ENCODE measurements around the gene POLR3K.
"Not testable (repeated sequence)": the region's sequence is repeated elsewhere in the genome, so short reads cannot be mapped to it uniquely, and the experiment has no call there.

The POLR3K gene

GRCh38 chr16:63998-64913 is 10.8 kb upstream of the POLR3K start:
- no peak for DNase-seq (ENCODE audit: low read depth)

DNA sequence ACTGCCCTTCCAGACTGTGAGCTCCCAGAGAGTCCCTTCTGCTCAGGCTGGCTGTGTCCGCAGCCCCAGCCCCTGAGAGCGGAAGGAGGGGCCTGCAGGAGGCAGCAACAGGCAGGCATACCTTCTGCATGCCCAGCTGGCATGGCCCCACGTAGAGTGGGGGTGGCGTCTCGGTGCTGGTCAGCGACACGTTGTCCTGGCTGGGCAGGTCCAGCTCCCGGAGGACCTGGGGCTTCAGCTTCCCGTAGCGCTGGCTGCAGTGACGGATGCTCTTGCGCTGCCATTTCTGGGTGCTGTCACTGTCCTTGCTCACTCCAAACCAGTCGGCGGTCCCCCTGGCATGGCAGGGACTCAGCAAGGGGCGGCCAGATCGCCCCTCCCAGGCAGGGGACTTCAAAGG is 10.1 kb upstream of the POLR3K start:
- no peak for DNase-seq (ENCODE audit: low read depth)

GRCh38 chr16:62968-63391 is 9.6 kb upstream of the POLR3K start:
- no peak for DNase-seq (ENCODE audit: low read depth)

- DNase-seq (ENCODE audit: low read depth): no peak
These were observed 9.0 kb upstream of the POLR3K start for GRCh38 chr16:62283-62967.

GRCh38 chr16:61879-62281 is 8.5 kb upstream of the POLR3K start:
- no peak for DNase-seq (ENCODE audit: low read depth)

DNA sequence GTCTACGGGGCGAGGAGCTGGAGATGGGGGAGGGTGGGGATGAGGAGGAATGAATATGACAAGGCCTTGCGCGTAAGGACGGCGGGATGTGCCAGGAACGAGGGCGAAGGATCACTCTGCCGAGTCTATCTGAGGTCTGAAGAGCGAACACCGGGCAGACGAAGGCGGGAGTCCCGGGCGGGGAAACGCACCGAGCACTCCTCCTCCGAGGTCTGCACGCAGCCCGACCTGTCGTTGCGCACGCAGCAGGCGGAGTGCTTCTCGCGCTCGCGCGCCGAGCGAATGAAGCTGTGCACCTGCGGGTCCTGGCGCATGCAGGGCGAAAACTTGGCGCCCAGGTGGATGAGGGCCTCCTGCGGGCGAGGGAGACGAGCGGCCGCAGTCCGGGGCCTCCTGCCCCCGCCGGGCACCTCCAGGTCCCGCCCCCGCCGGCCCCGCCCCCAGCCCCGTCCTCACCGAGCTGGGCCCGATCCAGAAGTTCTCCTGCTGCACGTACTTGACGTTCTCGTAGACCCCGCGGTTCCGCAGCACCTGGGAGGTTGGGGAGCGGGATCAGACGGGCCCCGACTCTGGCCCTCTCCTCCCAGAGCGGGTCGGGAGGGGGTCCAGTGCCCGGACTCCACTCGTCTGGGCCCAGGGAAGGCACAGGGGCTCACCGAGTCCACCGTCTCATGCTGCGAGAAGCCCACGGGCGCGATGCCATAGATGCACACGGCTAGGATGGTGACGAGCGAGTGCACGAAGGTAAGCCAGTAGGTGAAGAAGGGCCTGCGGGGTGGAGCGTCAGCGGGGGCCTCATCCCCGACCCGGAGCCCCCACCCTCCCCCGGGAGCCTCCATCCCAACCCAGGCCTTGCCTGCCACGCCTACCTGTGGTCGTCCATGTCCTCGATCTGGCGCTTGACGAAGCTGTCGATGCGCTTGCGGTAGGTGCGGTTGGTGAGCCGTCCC is 7.8 kb upstream of the POLR3K start:
- DNase-seq (ENCODE audit: low read depth): no peak

DNA sequence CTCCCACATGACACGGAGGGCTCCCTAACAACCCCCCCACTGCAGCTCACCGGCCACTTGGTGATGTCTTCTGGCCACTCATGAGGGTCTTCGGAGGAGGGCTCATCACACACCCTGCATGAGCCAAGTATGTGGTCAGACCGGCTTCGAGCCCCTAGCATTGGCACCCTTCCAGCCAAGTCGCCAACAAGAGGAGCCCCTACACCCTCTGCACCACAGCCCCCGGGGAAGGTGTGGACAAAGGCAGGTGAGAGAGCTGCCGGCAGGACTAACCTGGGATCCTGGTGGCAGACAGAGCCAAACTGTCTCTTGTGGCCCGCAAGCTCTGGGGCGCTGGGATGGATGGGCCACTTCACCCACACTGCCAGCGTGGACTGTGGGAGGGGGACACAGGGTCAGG is 6.8 kb upstream of the POLR3K start:
- no peak for DNase-seq (ENCODE audit: low read depth)

DNA sequence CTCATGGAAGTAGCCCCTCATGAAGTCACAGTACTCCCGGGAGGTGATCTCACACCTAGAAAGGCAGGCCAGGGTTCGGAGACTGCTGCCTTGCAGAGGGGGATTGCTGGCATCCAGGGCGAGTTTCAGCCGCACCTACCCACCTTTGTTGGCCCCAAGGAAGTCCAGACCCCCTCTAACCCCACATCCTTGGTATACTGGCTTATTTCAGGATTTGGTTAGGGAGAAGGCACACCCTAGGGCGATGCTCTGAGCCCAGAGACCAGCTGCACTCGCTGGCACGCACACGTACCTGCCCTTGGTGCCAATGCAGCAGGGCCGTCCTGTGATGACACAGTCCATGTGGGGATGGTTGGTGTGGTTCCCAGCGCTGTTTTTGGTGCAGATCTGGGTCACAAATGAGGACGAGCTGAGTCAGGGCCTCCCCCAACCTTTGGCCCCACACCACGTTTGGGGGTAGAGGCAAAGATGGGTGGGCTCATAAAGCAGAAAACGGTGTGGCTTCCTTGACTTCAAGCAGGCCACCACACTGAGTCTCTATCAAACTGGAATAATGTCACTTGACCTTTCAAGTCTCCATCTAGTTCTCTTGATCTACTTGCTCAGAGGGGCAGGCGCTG is 6.1 kb upstream of the POLR3K start:
- no peak for DNase-seq (ENCODE audit: low read depth)

DNA sequence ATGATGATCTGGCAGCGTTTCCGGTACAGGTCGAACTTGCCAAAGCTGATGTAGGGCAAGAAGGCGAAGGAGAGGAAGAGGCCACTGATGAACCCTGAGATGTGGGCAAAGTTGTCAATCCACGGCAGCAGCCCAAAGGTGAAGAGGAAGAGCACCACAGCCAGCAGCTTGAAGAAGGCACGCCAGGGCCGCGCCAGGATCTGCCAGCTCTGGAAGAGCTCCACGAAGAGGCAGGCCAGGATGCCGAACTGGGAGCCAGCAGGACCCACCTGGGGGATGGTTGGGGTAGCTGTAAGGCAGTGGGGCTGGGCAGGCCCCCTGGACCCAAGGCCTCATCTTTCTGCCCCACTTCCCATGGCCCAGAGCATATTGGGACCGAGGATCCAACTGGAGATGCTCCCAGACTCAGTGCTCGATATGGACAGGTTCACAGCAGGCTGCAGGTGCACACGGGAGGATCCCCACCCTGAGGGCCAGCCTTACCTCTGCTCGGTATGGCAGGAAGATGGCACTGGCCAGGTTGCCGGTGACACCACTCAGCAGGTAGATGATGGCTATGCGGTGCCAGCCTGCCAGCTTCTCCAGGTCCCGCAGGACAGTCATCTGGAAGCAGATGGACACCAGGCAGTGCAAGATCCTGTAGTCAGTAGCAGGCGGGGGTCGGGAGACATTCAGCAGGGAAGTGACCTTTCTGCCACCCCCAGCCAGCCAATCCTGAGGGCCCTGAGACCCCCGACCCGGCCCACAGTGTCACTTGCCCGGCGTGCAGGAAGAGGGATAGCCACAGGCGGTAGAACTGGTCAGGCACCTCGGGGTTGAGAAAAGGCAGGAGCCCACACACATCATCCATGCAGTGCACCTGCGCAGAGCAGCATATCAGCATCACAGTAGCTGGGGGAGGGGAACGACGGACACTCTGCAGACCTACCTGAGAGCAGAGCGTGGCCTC is 5.4 kb upstream of the POLR3K start:
- DNase-seq (ENCODE audit: low read depth): no peak

- no peak for DNase-seq (ENCODE audit: low read depth)
These were observed 4.3 kb upstream of the POLR3K start for GRCh38 chr16:57711-58110.

GRCh38 chr16:56231-56927 is 3.0 kb upstream of the POLR3K start:
- DNase-seq (ENCODE audit: low read depth): no peak

DNA sequence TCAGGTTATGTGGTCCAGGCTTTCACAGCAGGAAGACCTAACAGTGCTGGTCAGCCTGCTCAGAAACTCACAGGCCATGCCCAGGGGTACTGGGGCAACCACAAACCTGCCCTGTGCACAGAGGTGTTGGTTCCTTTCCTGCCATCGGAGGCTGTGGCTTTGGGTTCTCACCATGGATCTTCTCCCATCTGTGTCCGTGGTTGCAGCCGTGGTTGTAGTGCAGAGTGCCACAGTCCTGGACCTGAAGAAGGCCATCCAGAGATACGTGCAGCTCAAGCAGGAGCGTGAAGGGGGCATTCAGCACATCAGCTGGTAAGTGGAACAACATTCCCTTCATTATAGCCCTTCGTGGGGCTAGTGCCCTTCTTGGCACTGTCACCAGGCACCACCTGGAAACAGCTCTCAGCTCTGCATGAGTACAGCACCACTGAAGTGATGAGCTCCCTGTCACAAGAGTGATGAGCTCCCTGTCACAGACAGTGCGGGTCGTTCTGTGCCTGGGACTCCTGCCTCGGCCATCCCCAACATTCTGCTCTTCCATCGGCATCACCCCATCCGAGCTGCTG is 2.2 kb upstream of the POLR3K start:
- DNase-seq (ENCODE audit: low read depth): no peak

DNA sequence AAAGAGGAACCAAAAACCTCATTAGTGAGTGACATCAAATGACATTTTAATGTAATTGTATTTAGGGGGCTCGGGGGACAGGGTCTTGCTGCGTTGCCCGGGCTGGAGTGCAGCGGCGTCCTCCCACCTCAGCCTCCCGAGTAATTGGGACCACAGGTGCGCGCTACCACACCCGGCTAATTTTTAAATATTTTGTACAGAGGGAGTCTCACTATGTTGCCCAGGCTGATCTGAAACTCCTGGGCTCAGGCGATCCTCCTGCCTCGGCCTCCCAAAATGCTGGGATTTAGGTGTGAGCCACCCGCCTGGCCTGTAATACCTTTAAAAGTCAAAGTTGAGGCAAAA is 801 bp upstream of the POLR3K start:
- DNase-seq (ENCODE audit: low read depth): no peak

DNA sequence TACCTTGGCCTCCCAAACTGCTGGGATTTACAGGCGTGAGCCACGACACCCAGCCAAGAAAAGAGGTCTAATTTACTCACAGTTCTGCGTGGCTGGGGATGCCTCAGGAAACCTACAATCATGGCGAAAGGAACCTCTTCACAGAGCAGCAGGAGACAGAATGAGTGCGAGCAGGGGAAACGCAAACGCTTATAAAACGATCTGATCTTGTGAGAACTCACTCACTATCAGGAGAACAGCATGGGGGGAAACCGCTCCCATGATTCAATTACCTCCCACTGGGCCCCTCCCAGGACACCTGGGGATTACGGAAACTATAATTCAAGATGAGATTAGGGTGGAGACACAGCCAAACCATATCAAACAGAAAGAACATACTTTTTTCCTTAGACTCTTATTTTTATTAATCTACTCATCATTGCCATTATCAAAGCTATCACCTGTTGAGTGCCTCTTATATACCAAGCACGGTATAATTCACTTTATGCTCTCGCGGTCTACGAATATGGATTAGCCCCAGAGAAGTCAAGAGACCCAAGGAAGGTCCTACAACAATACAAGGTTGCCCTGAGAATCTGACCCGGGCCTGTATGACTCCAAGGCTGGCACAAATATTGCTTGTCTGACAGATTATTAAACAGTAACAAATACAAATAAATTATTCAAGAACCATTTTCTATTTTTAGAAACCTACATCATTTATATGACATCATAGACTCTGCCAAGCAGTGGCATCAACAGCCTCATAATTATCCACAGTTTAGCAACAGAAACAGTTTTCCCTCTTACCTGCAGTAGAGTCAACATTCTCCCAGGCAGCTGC is 2.4 kb downstream of the POLR3K start:
- no peak for DNase-seq (ENCODE audit: low read depth)

DNA sequence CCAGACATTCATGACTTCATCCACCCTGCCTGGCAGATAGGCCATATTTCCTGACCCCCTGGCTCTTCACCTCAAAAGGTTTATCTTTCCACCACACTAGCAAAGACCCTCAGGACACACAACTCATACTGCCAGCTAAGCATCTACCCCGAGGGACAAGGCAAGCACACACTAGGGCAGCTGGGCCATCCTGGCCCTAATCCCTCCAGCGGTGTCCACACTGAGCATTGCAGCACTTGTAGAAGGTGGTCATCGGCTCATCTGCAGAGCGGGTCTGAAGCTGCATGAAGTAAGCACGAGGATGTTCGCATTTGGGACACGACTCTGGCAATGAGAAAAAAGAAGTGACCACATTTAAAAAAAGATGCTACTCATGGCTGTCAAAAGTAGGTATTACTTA is 6.2 kb downstream of the POLR3K start:
- no peak for DNase-seq (ENCODE audit: low read depth)

- not testable (repeated sequence) for DNase-seq (ENCODE audit: low read depth)
These were observed 6.9 kb downstream of the POLR3K start for GRCh38 chr16:46510-46909.

DNA sequence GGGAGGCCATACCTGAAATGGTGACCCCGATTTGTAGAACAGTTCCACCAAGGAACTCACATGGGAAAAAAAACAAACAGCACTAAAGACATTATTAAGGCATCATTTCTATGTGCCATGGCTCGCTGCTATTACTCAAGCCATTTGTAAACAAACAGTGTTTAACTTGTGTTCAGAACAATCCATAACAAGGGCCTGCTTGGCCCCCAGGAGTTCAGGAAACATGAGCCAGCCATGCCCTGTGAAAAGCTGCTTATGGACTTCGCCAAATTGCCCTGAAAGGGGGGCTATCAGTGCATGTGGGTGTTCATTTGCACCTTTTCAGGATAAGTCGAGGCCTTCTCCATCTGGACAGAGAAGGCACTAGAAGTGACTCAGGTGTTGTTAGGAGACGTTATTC is 8.0 kb downstream of the POLR3K start:
- no peak for DNase-seq (ENCODE audit: low read depth)

DNA sequence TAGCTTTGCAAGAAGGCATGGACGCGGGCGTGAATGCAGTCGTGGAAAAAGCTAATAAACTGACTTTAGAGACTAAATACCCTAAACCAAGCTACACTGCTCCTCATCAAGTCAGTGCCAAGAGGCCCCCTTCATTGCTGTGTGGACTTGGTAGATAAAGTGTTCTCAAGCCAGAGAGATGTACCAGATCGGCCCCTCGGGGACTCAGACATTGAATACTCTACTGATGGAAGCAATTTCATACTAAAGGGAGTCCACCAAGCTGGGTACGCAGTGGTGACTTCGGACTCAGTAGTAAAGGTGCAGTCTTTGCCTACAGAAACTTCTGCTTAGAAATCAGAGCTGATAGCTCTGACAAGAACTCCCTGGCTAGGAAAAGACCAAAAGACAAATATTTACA is 8.8 kb downstream of the POLR3K start:
- DNase-seq (ENCODE audit: low read depth): no peak

DNA sequence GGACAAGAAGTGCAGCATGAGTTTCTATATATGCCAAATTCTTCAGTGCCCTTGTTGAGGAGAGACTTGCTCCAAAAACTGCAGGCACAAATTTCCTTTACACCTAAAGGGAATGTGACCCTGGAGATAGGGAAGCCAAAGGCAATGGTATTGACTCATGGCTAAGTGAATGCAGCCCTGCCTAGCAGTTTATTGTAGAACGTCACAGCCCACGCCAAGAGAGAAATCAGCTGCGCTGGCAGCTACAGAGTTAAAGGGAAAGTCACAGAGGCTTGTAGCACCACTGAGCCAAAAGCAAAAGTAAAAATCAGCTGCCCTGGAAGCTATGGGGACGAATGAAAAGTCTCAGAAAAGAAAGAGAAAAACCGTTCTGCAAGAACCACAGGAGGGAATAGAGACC is 10.1 kb downstream of the POLR3K start:
- no peak for DNase-seq (ENCODE audit: low read depth)
